HG03108 (cell line): ENCODE measurements around the gene EDEM2.
"Not testable (repeated sequence)": the region's sequence is repeated elsewhere in the genome, so short reads cannot be mapped to it uniquely, and the experiment has no call there.

ENCODE experiments used
- ATAC-seq: cut with Tn5 transposase; IDR thresholded peaks from one replicate; pipeline ENCODE4 v1.9.1; 2021; ENCODE audit warnings: moderate library complexity; ENCODE audit not compliant: unreplicated experiment

The EDEM2 gene

GRCh38 chr20:35088231-35089145, 58.6 kb downstream of the EDEM2 start:
- no peak for ATAC-seq

DNA sequence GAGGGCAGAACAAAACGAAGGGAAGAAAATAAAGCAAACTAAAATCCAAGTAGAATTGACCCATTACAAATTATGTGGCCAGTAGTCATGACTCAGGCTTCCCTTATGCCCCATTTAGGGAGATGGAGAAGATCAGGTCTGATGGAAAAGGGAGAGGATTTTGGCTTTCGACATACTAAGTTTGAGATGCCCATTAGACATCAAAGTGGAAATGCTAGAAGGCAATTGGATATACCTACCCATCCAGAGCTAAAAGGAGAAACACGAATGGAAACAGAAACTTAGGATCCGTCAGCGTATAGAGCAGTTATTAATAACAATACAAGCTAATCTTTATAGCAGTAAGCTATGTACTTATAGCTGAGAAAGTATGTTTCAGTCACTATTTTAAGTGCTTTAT, 59.3 kb downstream of the EDEM2 start:
- ATAC-seq: no peak

DNA sequence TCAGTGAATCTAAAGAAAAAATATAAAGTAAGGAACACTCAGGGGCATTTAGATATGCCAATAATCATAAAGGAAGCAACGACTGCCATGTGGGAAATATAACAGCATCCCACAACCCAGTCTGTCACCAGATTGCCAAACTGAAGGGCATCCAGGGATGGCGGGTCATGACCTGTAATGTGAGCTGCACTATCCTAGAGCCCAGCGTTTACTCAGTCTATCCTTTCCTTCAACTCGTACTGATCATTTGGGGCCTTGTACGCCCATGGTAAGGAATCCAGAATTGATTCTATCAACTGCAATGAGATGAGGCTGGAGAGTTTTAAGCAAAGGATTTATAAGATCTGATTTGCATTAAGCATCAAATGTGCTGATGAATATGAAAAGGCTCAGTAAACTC, 59.8 kb downstream of the EDEM2 start:
- ATAC-seq: no peak

GRCh38 chr20:35085477-35086225, 61.5 kb downstream of the EDEM2 start:
- ATAC-seq: no peak

DNA sequence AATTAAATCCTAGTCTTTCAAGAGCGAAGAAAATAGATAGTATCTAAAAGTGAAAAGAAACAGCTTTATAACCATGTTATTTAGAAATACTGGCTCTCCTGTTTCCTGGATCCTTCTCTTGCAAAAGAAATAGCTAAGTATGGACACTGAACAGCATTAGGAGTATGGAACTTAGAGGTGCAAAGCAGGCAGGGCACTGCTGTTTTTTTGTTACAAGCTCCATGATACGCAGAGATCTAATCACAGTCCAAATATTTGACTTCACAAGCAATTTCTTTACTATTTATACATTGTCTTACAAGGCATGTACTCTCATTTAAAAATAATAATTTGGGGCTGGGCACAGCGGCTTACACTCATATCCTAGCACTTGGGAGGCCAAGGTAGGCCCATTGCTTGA, 62.1 kb downstream of the EDEM2 start:
- no peak for ATAC-seq

GRCh38 chr20:35080348-35080642, 66.8 kb downstream of the EDEM2 start:
- ATAC-seq: not testable (repeated sequence)

DNA sequence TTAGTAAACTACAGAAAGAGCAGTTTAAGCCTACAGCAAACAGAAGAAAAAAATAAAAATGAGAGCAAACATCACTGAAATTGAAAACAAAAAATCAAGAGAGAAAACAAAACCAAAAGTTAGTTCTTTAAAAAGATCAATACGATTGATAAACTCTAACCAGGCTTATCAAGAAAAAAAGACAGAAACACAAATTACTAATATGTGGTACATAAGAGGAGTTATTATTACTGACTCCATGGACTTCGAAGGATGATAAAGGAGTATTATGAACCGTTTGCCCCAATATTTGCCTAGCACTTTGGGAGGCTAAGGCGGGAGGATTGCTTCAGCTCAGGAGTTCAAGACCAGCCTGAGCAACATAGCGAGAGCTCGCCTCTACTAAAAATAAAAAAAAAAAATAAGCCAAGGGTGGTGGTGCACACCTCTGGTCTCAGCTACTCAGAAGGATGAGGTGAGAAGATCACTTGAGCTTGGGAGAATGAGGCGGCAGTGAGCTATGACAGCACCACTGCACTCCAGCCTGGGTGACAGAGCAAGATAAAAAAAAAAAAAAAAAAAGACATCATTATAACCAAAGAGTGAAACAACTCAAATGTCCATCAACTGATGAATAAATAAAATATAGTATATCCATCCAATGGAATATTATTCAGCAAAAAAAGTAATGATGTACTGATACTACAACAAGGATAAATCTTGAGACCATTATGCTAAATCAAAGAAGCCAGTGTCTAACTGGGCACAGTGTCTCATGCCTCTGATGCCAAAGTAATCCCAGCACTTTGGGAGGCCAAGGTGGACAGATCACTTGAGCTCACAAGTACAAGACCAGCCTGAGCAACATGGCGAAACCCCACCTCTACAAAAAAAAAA, 67.4 kb downstream of the EDEM2 start:
- no peak for ATAC-seq

DNA sequence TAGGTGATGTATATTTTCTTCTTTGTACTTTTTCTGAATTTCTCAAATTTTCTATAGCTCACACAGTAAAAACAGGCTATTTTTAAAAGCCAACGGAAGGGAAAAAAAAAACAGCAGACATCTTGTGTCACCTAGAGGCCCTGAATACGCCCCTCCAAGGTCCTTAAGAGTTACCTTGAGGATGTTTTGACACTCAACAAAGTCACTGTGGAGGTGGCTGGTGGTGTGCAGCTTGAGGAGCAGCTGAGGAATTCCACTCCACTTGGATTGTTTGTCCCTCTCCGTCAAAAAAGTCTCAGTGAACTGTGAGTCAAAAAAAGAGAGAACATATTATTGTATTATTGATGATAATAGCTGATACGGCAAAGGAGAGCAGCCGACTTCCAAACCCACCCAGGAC, 69.3 kb downstream of the EDEM2 start:
- no peak for ATAC-seq

GRCh38 chr20:35077341-35077740, 69.8 kb downstream of the EDEM2 start:
- ATAC-seq: no peak

GRCh38 chr20:35071436-35072153, 75.5 kb downstream of the EDEM2 start:
- not testable (repeated sequence) for ATAC-seq

GRCh38 chr20:35066194-35066593, 80.9 kb downstream of the EDEM2 start:
- ATAC-seq: no peak
